Measurements from ENCODE around the gene FBXO30.

DNA sequence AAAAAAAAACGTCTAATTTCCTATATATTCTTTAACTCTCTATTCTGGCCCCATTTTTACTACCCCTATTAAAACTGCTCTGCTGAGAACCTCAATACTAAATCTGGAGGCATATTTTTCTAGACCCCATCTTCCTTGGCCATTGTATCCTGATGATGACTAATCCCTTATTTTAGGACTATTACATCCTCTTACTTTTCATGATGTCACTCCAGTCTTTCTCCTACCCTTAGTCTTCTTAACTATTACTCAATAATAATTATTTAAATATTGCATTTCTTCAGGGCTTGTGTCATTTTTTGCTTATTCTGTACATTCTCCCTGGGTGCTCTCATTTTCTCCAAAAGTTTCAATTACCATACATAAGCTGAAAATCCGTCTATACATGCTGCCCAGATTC is 6.4 kb downstream of the FBXO30 start:
- TF ChIP-seq CTCF (IDR thresholded peaks at IDR 0.05; ENCODE audit: poor library complexity), result no peak
- TF ChIP-seq EZH2phosphoT487 (IDR thresholded peaks at IDR 0.05; ENCODE audit: low read depth, severe bottlenecking, unreplicated experiment), result no peak
